Left cardiac atrium (tissue), 4 donors: Measurements from ENCODE around the gene SSR2. TPM values are rescaled to one million over a fixed set of nuclear protein-coding genes. Genes with fewer than 3 reads are reported as not detected.

ENCODE experiments used
- ATAC-seq, 2 donors: fragments of 200-7000 bp; cut with Tn5 transposase; one replicate each; pipeline ENCODE4 v1.9.1; 2020; ENCODE audit warnings: mild to moderate bottlenecking in 2 of 2, moderate library complexity in 2 of 2
- DNase-seq: peaks from one replicate; pipeline ENCODE4 v3.0.0-alpha.2; 2020
- intact Hi-C, 2 donors: fragments of 100-400 bp; cut with DNase I; formaldehyde crosslinking; loops; one replicate each; pipeline versions ENCODE4 v1.14.1 to v1.15.1; 2022 to 2023
- total RNA-seq, 2 donors: library from RNA; stranded (reverse); fragmentation: NEBNext Ultra II Directional; extraction: Animal tissue kit (Norgen Biotek cat#: 25700); gene quantifications; one replicate each; pipeline ENCODE4 v1.2.1, GENCODE V29; 2021
- donor health status: DM: no; HTN: yes; CAD: no.
- donor health status: DM: no; HTN: yes; CAD: no; lungs with severe emphysema.
- donor health status: DM: yes; HTN: yes; CAD: no.
- donor health status: Dilated cardiomyopathy.

The SSR2 gene
- total RNA-seq, 2 donors from 2014 or later: 101 to 127 TPM

DNA sequence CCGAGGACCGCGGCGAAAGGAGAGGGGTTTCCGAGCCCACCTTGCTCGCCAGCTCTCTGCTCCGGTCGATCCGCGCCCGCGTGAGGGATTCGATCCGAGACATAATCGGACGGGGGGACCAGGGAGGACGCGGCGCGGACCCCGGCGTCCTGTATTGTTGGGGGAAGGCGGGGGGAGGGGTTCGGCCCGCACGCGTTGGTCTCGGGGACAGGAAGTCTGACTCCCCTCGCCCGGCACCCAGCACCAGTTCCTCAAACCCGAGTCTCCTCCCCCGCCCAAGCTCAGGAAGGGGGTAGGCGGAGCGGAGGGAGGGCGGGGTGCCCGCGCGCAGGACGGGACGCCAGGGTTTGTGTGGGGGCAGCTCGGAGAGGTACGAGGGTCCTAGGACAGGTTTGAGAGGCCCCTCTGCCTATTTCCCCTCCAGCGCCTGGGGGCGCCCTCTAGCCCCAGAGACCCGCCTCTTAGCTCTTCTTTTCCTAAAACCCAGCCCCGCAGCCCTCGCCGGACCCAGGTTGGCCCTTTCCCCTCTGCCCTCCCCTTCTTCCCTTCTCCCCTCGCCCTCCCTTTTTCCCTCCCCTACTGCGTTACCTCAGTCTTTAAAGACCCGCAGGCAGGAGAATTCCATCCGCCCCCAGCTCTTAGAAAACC is 42.3 kb downstream of the SSR2 start, which contains the start of gene ARHGEF2:
Gene ARHGEF2, minus strand, starts transcription at position 223 of the 648 bp plus-strand sequence. Its CDS starts 120 bp downstream, at position 103.
- peak; percentile 89 for DNase-seq
- peak; percentile 70 to 80 for ATAC-seq
- intact Hi-C loops: loop anchor here in 1 of 2 donors (5.0 kb wide), 1 partner anchor 36 kb away; the partner anchor contains the start of gene RXFP4

DNA sequence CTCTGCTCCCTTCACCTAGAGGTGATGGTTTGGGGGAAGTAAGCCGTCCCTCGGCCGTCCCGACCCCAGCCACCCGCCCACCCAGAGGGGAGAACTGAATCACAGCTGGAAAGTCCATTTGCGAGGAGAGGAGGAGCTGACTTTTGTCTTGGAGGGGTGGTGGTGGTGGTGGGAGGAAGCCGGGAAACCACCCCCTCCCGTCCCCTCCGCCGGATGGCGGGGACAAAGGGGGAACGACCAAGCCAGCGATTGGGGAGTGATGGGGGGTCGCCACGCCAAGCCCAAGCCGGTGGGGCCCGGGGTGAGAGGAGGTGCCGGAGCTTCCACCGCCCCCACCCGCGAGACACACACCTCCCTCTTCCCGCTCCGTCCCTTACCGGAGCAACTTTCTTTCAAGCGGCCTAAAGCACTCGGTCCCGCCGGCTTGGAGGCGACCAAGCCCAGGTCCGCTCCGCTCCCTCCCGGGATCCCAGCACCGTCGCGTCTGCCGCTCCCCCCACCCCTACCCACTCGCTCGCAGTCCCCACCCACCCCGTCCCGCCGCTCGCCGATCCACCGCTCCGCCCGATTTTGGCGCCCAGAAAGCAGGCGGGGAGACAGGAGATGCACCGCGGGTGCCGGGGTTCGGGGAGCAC is 42.9 kb downstream of the SSR2 start:
- peak; percentile 51 for DNase-seq
- intact Hi-C loops: loop anchor here in 1 of 2 donors (5.0 kb wide), 1 partner anchor 36 kb away; the partner anchor contains the start of gene RXFP4
- peak; percentile 48 to 53 for ATAC-seq

DNA sequence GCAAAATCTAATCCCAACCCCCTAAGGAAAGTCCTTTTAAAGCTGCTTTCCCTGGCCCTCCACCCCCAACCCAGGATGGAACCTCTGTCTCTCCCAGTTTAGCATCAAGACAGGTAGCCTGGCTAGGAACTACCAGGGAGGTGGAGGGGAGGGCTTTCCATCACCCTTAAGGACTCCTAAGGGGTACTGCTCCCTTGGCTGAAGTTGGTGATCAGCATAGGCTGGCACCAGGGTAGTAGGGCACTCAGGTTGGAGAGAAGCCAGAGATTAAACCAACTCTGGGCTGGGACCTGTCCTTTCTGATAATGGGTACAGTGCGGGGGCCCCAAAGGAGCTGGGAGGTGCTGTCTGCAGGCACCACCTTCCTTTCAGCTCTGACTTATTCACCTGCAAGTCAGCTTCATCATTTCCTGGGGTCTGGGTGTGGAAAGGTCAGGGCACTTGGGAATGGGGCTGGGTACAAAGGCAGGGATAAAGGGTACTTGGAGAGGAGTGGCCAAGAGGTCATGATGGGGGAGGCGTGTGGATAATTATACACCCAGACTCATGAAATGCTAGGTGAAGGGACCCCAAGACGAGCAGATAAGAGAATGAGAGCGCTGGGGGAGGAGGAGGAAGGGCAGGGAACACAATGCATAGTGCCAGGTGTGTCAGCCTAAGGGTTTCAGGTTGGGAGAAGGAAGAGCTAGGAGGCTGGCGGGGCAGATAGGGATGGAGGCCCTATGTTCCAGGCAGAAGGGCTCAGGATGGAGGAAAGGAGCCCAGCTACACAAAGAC is 43.6 kb downstream of the SSR2 start:
- no peak for DNase-seq
- ATAC-seq: no peak
- intact Hi-C loops: loop anchor here in 1 of 2 donors (5.0 kb wide), 1 partner anchor 35 kb away; the partner anchor contains the start of gene RXFP4

DNA sequence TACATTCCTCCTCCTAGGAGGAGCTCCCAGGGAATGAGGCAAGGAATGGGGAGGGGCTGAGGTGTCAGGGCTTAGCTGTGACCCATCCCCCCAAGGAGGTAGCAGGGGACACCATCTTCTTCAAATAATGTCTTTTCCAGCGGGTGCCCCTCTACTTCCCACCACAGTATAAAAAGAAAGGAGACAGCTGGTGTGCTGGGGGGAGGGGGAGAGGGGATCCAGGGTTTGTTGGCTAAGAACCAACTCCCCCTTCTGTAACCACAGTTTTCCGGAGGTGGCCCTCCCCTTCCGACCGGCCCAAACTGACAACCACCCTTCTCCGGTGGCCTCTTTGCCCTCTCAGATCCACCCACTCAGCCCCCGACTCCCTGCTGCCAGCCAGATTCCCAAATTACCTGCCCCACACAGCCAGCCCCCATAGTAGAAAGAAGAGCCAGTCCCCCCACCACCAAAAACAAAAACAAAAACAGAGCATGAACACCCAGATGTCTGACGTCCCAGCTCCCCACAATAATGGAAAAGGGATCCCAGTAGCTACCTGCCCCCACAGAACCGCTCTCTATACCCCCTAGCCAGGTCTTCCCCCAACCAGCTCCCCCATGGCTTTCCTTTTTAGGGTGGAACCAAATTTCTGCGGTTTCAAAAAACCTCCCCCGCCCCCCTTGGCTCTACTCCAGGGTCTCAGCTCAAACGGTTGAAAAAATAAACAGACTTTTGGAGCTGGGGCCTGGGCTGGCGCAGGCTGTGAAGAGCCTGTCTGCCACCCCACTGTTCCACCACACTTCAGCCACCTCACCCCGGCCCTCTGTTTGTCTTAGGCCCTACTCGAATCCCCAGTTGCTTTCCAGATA is 44.5 kb downstream of the SSR2 start:
- ATAC-seq (no peak), DNase-seq (peak; percentile 84)
- intact Hi-C loops: loop anchor here in 1 of 2 donors (5.0 kb wide), 1 partner anchor 34 kb away; the partner anchor contains the start of gene RXFP4

DNA sequence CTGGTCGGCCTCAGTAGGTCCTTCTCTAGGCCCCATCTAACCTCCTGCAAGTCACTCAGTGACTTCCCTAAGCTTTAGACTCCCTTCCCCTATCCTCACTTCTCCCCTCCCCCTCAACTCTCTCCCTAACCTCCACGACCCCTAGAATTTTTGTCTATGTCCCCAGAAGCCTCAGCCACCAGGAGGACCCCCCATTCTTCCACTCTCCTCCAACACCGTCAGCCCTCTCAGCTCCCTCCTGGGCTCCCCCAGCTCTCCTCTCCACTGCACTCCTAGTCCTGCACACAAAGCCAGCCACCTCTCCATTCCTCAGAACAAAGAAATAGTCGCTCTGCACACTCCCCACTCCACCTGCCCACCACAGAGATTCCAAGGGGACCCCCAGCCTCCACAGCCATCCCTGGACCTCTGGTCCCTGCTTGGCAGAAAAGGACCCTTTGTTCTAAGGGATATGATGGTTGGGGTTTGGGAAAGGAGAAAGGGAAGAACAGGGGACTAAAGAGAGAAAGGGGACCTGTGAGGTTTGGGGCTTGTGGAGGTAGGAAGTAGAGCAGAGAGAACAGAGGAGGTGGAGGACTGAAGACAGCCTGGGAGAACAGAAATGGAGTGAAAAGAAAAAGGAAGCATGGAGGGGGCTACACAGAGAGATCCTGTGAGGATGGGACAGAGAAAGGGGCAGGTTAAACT is 45.2 kb downstream of the SSR2 start:
- DNase-seq: no peak
- no peak for ATAC-seq
- intact Hi-C loops: loop anchor here in 1 of 2 donors (5.0 kb wide), 1 partner anchor 33 kb away; the partner anchor contains the start of gene RXFP4

DNA sequence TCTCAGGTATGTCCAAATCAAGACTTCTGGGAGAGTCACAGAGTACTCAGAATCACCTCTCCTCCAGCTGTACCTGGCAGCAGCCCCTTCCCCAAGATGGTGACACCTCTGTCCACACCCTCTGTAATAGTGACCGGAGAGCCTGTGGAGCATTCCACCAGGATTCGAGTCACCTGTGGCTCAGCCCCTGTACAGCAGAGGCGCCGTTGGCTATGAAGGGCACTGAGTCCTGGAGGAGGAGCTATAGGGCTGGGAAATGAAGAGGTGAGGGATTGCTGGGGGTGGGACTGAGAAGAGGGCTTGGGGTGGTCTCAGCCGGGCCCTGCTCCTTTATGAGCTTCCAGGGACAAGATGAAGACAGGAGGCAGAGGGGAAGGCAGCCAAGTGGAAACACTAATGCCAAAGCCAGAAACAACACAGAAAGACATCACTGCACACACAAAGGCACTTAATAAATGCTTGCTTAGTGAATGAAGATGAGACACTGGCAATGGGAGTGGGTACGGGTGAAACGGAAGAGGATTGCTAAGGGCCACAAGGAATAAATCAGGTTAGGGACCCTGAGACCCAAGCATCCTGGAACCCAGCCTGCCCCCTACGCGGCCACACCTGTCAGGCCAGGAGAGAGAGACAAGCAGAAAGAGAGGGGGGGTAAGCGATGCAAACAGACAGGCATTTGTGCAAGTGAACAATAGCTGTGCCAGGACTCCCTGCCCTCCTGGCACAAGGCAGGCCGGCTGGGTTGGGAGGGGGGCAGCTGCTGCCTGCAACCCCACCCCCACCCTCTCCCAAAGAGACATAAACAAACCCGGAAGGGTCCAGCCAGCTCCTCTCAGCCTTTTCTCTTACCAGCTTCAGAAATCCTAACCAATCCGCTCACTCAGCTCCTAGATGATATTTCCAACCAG is 46.3 kb downstream of the SSR2 start:
- intact Hi-C loops: loop anchor here in 1 of 2 donors (5.0 kb wide), 1 partner anchor 32 kb away; the partner anchor contains the start of gene RXFP4
- DNase-seq (no peak), ATAC-seq (no peak)

DNA sequence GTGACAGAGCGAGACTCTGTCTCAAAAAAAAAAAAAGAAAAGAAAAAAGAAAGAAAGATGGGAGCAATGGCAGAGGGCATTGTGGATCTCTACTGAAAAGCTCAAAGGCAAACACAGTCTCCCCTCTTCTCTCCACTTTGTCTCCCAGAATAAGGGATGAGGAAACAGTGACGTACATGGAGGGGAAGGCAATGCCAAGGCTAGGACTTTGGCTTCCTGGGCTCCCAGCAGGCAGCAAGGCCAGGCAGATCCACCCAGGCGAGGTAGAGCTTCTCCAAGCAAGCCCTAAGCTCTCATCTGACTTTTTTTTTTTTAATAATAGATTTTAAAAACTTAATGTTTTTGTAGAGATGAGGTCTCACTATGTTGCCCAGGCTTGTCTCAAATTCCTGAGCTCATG is 47.0 kb downstream of the SSR2 start:
- no peak for DNase-seq
- intact Hi-C loops: no loop called here
- no peak for ATAC-seq

DNA sequence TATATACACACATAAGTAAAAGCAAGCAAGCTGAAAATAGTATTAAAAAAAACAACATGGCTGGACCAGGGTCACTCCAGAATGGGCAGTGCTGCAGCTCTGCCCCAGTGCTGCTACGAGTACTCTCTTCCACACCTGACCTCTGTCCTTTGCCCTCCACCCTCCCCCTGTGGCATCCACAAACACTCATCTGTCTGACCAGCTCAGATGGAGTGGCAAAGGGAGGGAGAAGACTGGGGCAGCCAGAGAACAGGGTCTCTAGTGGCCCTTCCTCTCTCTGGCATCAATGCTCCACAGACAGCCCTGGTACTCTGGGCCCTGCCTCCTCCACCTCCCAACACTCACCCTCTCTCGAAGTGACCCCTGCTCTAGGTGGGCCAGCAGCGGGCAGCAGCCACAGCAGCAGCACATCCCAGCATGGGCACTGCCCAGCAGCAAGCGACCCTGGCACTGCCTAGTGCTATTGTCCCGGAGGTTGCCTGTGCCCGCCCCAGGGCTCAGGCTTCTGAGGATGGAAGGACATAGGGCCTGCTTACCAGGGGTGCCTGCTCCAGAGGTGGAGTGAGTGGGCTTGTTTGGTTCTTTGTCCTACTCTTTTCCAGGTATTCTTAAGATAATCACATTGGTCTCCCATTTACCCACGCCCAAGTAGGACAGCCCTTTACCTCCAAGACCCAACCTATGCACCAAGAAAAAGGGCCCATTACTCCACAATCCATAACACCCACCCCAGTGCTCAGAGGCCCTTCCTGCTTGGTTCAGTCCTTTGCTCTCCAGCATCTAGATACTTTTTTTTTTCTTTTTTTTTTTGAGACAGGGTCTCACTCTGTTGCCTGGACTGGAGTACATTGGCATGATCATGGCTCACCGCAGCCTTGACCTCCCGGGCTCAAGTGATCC is 48.6 kb downstream of the SSR2 start:
- intact Hi-C loops: no loop called here
- DNase-seq (no peak), ATAC-seq (no peak)

DNA sequence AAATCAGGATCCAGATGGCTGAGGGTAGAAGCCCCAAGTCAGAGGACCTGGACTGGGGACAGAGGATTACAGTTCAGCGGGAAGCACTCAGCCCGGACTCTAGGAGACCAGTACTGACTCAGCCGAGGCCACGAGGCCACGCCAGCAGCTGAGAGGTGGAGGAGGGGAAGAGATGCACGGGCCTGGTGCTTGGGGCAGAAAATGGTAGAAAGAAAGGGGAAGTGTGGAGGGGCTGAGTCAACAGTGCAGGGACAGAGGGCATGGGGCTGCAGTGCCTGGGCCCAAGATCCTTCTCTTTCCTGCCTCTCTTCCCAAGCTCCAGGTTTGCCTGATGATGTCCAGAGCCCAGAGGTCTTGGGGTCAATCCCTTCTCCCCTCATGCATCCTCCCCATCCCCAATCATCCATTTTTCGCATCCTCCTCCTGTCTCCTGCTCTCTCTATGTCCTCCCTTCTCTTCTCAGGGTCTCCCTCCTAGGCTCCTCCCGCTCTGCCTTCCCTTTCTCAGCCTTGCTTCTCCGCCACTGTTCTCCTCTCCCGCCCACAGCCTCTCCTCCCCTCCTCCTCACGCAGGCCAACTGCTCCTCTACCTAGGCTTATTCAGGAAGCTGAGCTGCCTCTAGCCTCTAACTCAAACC is 50.1 kb downstream of the SSR2 start:
- ATAC-seq: peak; percentile 41 to 79
- intact Hi-C loops: no loop called here

DNA sequence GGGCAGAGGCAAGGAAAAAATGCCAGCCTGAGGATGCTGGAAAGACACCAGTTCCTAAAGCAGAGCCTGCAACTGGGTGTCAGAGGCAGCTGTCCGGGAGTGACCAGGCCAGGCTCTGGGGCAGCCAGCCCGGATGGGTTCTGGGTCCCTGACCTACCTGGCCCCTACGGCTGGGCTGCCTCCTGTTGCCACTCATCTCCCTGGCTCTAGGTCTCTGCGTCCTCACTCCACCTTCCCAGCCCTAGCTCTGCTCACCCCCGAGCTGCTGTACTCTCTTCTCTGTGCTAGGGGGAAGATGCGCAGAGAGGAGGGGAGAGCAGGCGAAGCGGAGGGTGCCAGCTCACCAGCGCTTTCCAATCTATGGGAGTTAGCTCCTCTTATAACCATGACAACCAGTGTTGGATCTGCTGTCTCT is 51.4 kb downstream of the SSR2 start:
- DNase-seq: no peak
- intact Hi-C loops: no loop called here
- ATAC-seq: no peak

More for the DNA sequence above, 50.1 kb downstream of the SSR2 start:
- DNase-seq: peak; percentile 82

DNA sequence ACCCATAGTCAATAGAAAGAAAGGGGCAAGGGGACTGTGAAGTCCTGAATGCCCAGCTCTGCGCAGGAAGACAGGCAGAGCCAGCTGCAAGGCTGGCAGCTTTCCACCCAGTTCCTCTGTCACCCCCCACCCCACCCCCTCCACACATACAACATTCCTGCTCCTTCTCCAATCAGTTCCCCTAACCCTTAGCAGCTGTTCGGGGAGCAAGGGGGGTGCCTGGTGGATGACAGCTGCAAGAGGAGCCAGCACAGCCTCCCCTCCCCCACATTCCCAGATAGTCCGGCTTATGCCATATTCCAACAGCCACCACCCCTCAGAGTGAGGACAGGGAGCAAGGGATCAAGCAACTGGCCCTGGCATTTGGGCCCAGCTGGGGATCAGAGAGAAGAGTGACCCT is 52.1 kb downstream of the SSR2 start:
- DNase-seq (no peak), ATAC-seq (peak; percentile 13 to 67)
- intact Hi-C loops: no loop called here

DNA sequence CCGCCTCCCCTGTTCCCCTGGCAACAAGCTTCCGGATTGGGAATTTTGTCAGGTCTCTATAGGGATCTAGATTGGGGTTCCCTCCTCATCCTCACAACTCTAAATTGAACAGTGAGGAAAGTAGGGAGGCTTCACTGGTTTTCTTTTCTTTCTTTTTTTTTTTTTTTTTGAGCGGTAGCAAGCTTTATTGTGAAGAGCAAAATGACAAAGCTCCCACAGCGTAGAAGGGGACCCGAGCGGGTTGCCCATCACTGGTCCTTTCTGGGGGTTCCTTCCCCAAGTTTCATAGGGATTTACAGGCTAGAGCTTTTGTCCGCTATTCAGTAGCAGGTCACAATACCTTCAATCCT is 52.7 kb downstream of the SSR2 start:
- ATAC-seq (no peak), DNase-seq (no peak)

DNA sequence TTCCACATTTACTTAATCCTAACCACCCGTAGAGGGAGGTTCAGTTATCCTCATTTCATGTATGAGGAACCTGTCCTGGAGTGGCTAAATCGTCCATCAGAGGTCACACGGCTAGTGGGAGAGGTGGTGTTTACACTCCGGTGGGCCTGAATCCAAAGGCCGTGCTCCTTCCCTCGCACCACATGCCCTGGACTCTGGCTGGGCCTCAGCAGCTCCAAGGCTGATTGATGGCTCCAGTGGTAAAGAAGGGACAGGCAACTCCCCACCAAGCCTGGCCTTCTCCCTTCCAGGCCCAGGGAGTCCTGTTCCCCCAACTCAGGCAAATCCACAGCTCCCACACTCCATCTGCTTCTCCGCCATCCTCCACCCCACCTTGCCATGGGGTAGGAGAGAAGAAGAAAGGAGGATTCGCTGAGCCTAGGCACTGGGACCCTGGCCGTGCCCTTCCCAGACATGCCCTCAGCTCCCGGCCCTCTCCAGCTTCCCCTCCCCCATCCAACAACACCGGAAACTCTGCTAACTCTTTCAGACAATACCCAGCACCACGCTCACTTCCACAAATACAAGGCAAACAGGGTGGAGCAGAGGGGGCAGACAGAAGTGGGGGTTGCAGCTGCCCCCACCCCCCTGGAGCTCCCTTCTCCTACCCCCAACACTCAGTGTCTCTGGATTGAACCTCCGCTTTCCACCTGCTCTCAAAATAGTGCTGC is 53.3 kb downstream of the SSR2 start:
- intact Hi-C loops: no loop called here
- DNase-seq: peak; percentile 64
- ATAC-seq: peak; percentile 31 to 39

More for the DNA sequence above, 52.7 kb downstream of the SSR2 start:
- intact Hi-C loops: no loop called here

DNA sequence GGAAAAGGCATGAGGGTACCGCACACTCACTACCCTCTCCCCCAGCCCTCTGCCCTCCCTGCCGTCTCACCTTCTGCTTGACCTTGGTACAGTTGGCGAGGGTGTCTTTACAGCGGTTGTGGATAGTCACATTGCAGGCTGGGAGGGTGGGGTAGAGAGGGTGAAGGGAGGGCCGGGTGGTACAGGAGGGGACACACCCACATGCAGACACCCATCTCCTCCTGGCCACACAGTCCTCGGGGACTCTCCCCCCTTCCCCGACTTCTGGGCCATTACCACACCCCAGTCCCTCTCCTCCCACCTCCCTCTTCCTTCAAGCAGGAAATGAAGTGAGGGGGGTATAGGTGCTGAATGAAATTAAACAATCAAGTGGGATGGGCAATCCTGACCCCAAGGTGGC is 54.0 kb downstream of the SSR2 start:
- intact Hi-C loops: no loop called here

DNA sequence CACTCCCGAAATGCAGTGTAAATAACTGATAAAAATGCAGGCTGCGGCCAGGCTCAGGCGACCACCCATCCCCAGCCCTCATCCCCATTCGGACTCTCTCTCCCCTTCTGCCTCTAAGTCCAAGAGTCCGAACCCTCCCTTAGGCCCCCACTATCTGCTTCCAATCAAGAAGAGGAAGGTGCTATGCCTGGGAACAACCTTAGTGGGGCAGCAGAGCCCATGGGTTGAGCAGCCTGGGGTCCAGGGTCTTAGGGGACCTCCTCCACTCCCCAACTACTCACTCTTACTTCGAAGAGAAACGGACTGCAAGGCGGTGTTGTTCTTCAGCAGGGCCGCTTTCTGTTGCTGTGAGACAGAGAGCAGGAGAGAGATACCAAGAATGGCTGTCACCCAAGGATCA is 54.6 kb downstream of the SSR2 start:
- ATAC-seq (no peak), DNase-seq (no peak)
- intact Hi-C loops: no loop called here

More for the DNA sequence above, 54.0 kb downstream of the SSR2 start:
- no peak for DNase-seq
- ATAC-seq: peak; percentile 4 to 16
